Rectal smooth muscle tissue (tissue), 1 donor: ENCODE measurements around the gene COX4I1.
"Not testable (repeated sequence)": the region's sequence is repeated elsewhere in the genome, so short reads cannot be mapped to it uniquely, and the experiment has no call there.

Experiments used
- H3K27ac ChIP-seq: one replicate; pipeline ENCODE4 v1.7.0; 2013; ENCODE audit warnings: low read depth, low read length, inconsistent platforms
- H3K27me3 ChIP-seq: one replicate; pipeline ENCODE4 v1.7.0; 2013; ENCODE audit warnings: low read length; ENCODE audit not compliant: control insufficient read depth, insufficient read depth
- H3K36me3 ChIP-seq: one replicate; pipeline ENCODE4 v1.7.0; 2013; ENCODE audit warnings: low read length; ENCODE audit not compliant: control insufficient read depth, insufficient read depth
- H3K4me1 ChIP-seq: one replicate; pipeline ENCODE4 v1.7.0; 2013; ENCODE audit warnings: low read length; ENCODE audit not compliant: control insufficient read depth, insufficient read depth
- H3K4me3 ChIP-seq: one replicate; pipeline ENCODE4 v1.7.0; 2013; ENCODE audit warnings: low read length
- H3K9ac ChIP-seq: one replicate; pipeline ENCODE4 v1.7.0; 2013; ENCODE audit warnings: low read length

COX4I1 gene

DNA sequence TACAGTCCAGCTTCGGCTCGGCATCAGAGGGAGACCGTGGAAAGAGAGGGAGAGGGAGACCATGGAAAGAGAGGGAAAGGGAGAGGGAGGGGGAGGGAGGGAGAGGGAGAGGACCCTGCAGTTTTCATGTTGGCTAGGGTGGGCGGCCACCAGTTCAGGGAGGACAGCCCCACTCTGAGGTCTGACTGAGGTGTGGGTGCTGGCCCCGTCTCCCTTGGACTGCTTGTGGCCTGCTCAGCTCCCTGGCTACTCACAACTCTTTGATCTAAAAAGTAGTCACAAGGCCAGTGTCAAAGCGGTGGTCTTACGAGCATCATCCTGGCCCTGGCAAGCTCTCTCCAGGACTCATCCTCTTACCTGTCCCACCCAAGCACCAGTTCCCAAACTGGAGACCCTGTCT, 9.4 kb downstream of the COX4I1 start:
- no peak overlapping the region for H3K4me3 ChIP-seq
- H3K36me3 ChIP-seq = peaks cover 15% of the 10 kb centered on the region
- H3K27me3 ChIP-seq = peaks cover 3% of the 10 kb centered on the region
- no peak overlapping the region for H3K27ac ChIP-seq
- no peaks in the 10 kb centered on the region for H3K4me1 ChIP-seq
- H3K9ac ChIP-seq = no peak overlapping the region

DNA sequence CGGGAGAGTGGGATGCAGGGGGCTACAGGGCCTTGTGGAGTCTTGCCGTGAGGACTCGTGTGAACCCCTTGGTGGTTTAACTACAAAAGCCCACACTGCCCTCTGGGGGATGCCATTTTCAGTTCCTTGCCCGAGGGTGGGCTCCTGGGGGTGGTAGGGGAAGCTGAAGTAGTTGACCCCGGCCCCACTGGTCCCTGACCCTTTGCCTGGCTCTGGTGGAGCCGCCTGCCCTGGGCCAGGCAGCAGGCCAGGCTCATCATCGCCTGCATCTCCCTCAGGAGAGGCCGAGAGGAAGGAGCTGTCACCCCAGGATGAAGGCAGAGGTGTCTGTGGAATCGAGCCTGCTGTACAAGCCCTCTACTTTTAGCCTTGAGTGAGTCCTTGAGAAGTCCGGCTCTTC, 10.2 kb downstream of the COX4I1 start:
- Histone ChIP-seq H3K4me1 (no peaks in the 10 kb centered on the region), H3K9ac (no peak overlapping the region), H3K27me3 (peaks cover 3% of the 10 kb centered on the region), H3K4me3 (no peak overlapping the region), H3K27ac (no peak overlapping the region), H3K36me3 (peaks cover 15% of the 10 kb centered on the region)

DNA sequence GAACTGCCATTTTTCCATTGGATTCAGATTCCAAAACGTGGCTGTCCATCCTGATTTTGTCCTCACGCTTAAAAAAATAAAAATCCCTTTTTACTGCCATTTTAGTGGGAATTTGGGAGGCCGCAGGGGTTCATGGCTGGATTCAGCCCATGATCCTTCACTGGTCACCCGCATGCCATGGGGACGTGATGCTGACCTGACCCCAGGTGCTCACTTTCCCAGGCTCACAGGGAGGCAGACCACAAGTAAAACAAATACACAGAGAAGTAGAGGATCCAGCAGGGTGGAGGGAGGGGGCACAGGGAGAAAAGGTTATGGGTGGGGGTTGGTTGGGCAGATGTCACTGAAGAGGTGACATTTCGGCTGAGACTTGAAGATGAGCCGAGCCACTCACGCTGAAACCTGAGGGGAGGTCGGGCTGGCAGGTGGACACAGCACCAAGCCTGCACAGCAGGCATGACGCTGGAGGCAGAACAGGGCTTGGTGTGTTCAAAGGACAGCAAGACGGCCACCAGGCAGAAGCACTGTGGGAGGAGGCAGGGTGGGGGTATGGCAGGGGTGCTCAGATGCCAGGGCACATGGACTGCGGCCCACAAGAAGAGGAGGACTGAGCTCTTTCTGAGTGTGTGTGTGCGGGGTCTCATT, 10.7 kb downstream of the COX4I1 start:
- no peak overlapping the region for H3K4me3 ChIP-seq
- no peak overlapping the region for H3K27ac ChIP-seq
- H3K27me3 ChIP-seq = peaks cover 3% of the 10 kb centered on the region
- H3K9ac ChIP-seq = no peak overlapping the region
- no peaks in the 10 kb centered on the region for H3K4me1 ChIP-seq
- peaks cover 11% of the 10 kb centered on the region for H3K36me3 ChIP-seq

DNA sequence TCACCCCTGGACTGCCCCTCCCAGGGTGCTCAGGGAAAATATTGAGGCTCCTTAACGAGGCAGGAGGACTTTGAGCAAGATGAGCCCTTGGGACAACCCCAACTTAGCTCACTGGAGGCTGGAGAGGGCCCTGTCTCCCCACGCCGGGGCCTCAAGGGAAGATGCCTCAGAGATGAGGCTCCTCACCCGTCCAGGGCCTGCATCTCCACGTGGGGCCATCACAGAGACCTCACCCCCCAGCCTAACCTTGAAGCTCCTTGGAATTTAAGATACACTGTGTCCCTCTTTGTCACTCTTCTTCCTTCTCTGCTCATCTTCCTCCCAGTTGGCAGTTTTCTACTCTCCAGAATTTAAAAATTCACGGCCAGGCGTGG, 11.2 kb downstream of the COX4I1 start:
- H3K27ac ChIP-seq = no peak overlapping the region
- no peaks in the 10 kb centered on the region for H3K4me1 ChIP-seq
- peaks cover 3% of the 10 kb centered on the region for H3K27me3 ChIP-seq
- no peak overlapping the region for H3K4me3 ChIP-seq
- peaks cover 8% of the 10 kb centered on the region for H3K36me3 ChIP-seq
- H3K9ac ChIP-seq = no peak overlapping the region

DNA sequence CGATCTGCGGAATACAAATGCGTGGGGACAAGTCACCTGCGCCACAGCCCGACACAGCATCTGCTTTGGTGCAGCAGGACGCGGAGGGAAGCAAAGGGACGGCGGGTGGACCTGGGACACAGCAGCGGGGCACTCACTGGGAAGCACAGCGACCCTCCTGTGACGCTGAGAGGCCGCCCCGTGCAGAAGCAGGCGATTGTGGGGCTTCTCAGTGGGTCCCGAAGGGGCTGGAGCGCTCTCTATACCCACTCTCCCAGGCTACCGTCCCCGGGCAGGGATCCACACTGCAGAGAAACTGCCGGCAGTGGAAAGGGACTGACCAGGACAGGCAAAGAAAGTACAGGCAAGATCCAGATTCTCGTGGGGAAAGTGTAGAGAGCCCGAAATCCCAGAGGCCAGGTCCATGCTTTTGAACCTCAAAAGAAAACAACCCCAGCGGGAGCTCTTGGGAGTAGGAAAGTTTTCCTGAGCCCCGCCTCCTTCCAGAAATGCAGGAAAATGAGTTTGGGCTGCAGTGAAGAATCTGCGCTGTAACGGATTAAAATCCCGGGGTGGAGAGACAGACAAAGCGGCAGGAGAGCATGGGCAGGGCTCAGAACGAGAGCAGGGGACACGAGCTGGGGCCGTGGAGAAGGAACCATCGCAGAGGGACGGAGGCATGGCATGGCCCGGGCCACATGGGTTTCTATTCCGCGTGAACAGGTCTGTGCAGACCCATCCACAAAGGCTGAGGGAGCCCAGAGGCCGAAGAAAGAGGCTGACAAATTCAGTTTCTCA, 12.7 kb downstream of the COX4I1 start:
- H3K27me3 ChIP-seq = peaks cover 3% of the 10 kb centered on the region
- no peaks in the 10 kb centered on the region for H3K4me1 ChIP-seq
- H3K9ac ChIP-seq = no peak overlapping the region
- no peak overlapping the region for H3K4me3 ChIP-seq
- H3K36me3 ChIP-seq = no peaks in the 10 kb centered on the region
- no peak overlapping the region for H3K27ac ChIP-seq

DNA sequence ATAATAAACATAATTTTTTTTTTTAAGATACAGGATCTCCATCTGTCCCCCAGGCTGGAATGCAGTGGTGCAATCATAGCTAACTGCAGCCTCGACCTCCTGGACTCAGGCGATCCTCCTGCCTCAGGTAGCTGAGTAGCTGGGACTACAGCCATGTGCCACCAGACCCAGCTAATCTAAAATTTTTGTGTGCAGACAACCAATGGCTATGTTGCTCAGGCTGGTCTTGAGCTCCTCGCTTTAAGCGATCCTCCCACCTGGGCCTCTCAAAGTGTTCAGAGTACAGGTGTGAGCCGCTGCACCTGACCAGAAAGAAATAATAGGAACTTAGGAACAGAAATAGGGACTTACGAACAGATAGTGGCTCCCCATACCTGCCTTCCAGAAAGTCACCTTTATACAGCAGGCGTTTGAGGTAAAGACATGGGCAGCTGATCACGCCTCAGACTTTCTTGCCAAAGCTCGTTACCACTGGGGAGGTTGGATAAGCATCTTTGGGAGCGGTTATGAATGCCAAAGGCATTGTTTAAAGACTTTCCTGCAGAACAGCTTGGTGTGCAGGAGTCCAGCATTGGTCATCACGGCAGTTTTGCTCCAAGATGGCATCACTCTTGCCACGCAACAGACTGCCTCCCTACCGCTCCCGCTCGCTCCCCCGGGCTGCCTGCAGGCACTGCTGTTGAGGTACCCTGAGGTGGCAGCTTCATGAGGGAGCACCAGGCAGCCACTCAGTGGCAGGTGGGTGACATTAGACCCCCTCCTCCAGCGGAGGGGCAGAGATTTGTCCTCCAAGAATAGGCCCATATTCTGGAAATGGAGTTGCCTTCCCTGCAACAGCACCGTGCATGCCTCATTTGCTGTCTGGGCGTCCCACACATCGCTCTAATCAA, 13.6 kb downstream of the COX4I1 start:
- Histone ChIP-seq H3K27me3 (peaks cover 3% of the 10 kb centered on the region), H3K27ac (no peak overlapping the region), H3K4me1 (no peaks in the 10 kb centered on the region), H3K4me3 (no peak overlapping the region), H3K9ac (no peak overlapping the region), H3K36me3 (no peaks in the 10 kb centered on the region)

DNA sequence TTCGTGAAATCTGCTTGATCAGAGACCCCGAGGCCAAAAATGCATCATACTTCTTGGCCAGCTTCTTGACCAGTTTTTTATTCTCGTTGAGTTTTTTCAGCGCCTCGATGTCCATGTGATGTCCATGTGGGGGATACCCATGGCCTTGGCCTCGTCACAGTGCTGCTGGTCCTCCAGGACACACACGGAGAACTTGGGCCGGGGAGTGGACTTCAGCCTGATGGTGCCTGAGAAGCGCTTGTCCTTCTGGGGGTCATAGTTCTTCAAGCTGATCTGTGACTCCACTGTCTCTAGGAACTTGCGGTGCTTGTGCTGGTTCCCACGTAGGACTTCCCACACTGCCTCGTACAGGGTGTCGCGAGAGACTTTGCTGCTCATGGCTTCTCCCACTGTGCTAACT, 16.7 kb downstream of the COX4I1 start:
- Histone ChIP-seq H3K27me3 (peaks cover 3% of the 10 kb centered on the region), H3K27ac (no peak overlapping the region), H3K4me1 (no peaks in the 10 kb centered on the region), H3K4me3 (no peak overlapping the region), H3K9ac (no peak overlapping the region), H3K36me3 (no peaks in the 10 kb centered on the region)

DNA sequence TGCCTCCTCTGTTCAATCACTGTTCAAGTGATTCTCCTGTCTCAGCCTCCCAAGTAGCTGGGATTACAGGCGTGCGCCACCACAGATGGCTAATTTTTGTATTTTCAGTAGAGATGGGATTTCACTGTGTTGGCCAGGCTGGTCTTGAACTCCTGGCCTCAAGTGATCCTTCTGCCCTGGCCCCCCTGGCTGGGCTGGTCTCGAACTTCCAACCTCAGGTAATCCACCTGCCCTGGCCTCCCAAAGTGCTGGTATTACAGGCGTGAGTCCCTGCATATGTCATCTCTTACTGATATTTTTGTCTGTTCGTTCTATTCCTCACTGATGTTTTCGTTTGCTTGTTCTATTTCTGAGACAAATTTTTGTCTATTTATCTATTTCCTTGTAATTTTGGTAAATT, 17.7 kb downstream of the COX4I1 start:
- not testable (repeated sequence) for H3K27ac ChIP-seq, H3K27me3 ChIP-seq, H3K36me3 ChIP-seq, H3K4me3 ChIP-seq, H3K4me1 ChIP-seq, H3K9ac ChIP-seq

DNA sequence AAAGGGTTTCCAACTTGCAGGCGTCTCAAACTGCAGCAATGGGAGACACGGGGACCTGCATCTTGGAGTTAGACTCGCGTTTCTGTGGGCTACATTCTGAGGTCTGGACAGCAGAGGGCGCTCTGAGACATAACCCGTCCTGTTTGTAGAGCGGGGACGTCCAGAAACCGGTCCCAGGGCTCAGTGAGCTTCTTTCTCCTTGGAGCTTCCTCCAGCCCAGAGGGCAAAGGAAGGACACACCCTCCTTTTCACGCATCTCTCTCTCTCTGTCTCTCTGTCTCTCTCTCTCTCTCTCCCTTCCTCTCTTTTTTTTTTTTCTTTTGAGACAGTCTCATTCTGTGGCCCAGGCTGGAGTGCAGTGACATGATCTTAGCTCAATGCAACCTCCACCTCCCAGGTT, 19.8 kb downstream of the COX4I1 start:
- no peaks in the 10 kb centered on the region for H3K4me1 ChIP-seq
- no peaks in the 10 kb centered on the region for H3K27me3 ChIP-seq
- no peak overlapping the region for H3K4me3 ChIP-seq
- H3K27ac ChIP-seq = no peak overlapping the region
- no peaks in the 10 kb centered on the region for H3K36me3 ChIP-seq
- no peak overlapping the region for H3K9ac ChIP-seq

DNA sequence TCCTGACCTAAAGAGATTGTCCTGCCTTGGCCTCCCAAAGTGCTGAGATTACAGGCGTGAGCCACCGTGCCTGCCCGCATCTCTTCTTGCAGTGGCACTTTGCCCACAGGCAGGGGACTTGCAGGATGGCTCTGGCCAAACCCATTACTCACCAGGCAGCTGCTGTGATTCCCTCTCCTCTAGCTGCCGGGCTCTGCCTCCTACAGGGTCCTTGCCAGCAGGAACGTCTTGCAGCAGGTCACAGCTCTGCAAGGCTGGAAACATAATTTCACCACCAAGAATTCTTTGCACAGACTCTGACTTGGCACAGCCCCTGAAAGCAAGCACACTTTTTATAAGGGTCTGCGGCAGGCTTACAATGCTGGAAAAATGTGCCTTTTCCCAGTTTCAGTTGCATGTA, 20.3 kb downstream of the COX4I1 start:
- Histone ChIP-seq H3K4me1 (no peaks in the 10 kb centered on the region), H3K36me3 (no peaks in the 10 kb centered on the region), H3K27ac (no peak overlapping the region), H3K4me3 (no peak overlapping the region), H3K9ac (no peak overlapping the region), H3K27me3 (no peaks in the 10 kb centered on the region)

DNA sequence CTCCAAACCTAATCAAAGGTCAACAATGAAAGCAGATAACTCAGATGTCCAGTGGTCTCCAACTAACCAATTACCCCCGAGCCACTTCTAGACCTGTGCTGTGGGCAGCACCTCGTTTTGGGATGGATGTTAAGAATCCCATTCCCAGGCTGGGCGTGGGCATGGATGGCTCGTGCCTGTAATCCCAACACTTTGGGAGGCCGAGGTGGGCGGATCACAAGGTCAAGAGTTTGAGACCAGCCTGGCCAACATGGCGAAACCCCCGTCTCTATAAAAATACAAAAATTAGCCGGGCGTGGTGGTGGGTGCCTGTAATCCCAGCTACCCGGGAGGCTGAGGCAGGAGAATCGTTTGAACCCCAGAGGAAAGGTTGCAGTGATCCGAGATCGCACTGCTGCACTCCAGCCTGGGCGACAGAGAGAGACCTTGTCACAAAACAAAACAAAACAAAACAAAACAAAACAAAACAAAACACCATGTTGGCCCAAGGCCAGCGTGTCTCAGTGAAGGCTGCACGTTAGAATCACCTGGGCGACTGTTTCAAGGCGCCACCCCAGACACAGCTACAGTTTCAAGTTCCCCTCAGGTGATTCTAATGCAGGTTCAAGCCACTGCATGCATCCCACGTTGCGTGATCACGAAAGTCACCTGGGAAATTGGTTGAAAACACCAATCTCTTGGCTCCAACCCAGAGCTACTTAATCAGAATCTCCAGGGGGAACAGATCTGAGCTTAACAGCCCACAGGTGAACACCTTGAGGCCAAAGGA, 21.3 kb downstream of the COX4I1 start:
- Histone ChIP-seq H3K27me3 (no peaks in the 10 kb centered on the region), H3K4me3 (no peak overlapping the region), H3K9ac (no peak overlapping the region), H3K27ac (no peak overlapping the region), H3K36me3 (no peaks in the 10 kb centered on the region), H3K4me1 (no peaks in the 10 kb centered on the region)
